Epithelial cell of proximal tubule (primary cell): ENCODE data around the gene PCNT. TPM values are rescaled to one million over a fixed set of nuclear protein-coding genes. Genes with fewer than 3 reads are reported as not detected.
"Not testable (repeated sequence)": the region's sequence is repeated elsewhere in the genome, so short reads cannot be mapped to it uniquely, and the experiment has no call there.

Experiments used
- DNase-seq: peaks from one replicate; pipeline ENCODE4 v3.0.0-alpha.2; 2011; ENCODE audit warnings: low read depth
- H3K4me3 ChIP-seq: 2 replicates; pipeline ENCODE4 v1.5.1; 2011; ENCODE audit warnings: low read depth, mild to moderate bottlenecking, low read length
- total RNA-seq: library from RNA; depleted of rRNA; stranded (reverse); fragments of >200 nt; gene quantifications from 2 replicates; pipeline ENCODE4 v1.2.3, GENCODE V29; 2015
- TF ChIP-seq, protein P1 (sequence below): conservative IDR thresholded peaks from 2 replicates; pipeline ENCODE4 v1.5.1; 2012; ENCODE audit warnings: low read depth, mild to moderate bottlenecking, low read length

Gene PCNT
- total RNA-seq, 1 donor from 2014 or later: 18.7 TPM

DNA sequence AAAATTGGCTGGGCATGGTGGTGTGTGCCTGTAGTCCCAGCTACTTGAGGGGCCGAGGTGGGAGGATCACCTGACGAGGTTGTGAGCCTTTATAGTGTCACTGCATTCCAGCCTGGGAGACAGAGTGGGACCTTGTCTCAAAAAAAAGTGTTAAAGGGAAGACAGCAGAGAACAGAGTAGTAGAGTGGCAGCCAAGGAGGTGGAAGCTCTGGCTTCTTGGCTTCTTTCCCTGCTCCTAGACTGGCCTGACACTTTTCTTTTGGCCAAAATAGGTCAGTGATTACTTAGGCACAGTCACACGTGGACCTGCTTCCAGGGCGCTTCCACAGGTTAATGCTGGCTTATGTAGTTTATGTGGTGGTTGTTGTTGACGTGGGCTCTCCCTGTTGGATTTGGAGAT lies 138.0 kb downstream of the PCNT start:
- H3K4me3 ChIP-seq: no peak overlapping the region
- DNase-seq: no peak
- TF ChIP-seq, protein P1, sequence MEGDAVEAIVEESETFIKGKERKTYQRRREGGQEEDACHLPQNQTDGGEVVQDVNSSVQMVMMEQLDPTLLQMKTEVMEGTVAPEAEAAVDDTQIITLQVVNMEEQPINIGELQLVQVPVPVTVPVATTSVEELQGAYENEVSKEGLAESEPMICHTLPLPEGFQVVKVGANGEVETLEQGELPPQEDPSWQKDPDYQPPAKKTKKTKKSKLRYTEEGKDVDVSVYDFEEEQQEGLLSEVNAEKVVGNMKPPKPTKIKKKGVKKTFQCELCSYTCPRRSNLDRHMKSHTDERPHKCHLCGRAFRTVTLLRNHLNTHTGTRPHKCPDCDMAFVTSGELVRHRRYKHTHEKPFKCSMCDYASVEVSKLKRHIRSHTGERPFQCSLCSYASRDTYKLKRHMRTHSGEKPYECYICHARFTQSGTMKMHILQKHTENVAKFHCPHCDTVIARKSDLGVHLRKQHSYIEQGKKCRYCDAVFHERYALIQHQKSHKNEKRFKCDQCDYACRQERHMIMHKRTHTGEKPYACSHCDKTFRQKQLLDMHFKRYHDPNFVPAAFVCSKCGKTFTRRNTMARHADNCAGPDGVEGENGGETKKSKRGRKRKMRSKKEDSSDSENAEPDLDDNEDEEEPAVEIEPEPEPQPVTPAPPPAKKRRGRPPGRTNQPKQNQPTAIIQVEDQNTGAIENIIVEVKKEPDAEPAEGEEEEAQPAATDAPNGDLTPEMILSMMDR: no peak

DNA sequence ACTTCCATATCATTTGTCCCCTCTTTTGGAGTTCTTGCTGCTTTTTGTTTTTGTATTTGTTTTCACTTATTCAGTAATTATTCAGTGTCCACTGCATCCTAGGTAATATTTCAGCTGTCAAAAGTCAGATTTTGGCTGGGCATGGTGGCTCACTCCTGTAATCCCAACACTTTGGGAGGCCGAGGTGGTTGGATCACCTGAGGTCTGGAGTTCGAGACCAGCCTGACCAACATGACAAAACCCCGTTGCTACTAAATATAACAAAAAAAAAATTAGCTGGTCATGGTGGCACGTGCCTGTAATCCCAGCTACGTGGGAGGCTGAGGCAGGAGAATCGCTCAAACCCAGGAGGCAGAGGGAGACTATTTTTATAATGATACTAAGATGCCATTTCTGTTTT lies 141.2 kb downstream of the PCNT start:
- not testable (repeated sequence) for H3K4me3 ChIP-seq, DNase-seq

DNA sequence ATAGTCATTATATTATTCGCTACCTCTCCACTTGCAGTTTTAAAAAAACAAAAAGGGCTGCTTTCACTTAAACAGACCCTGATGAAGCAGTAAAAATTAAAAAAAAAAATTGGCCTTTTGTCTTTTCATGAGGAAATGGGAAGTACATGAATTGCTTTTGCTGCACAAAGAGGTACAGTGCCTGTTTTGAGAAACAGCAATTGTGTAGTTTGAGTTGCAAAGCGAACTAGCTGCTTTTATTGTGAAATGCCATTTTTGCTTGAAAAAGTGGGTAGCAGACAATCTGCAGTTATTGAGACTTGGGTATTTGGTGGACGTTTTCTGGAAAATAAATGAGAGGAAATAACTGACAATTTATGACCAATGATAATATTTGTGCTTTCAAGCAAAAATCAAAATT lies 141.7 kb downstream of the PCNT start:
- TF ChIP-seq, protein P1: no peak
- DNase-seq: no peak

DNA sequence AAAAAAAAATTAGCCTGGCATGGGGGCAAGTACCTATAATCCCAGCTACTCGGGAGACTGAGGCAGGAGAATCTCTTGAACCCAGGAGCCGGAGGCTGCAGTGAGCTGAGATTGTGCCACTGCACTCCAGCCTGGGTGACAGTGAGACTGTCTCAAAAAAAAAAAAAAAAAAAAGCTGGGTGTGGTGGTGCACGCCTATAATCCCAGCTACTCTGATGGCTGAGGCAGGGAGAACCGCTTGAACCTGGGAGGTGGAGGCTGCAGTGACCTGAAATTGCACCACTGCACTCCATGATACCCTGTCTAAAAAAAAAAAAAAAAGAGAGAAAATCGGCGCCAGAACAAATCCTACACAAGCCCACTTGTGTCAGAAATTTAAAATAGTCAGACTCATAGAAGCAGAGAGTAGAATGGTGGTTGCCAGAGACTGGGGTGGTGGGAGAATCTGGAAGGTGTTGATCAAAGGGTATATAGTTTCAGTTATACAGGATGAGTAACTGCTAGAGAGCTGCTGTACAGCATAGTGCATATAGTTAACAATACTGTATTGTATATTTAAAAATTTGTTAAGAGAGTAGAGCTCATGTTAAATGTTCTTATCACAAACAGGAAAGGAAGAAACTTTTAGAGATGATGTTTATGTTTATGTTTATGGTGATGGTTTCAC lies 144.3 kb downstream of the PCNT start:
- TF ChIP-seq, protein P1: no peak
- no peak overlapping the region for H3K4me3 ChIP-seq
- no peak for DNase-seq

More for the DNA sequence above, 141.7 kb downstream of the PCNT start:
- no peak overlapping the region for H3K4me3 ChIP-seq

GRCh38 chr21:46469275-46469674 lies 145.3 kb downstream of the PCNT start:
- no peak overlapping the region for H3K4me3 ChIP-seq
- no peak for DNase-seq
- TF ChIP-seq, protein P1: no peak

GRCh38 chr21:46471514-46471913 lies 147.6 kb downstream of the PCNT start:
- no peak overlapping the region for H3K4me3 ChIP-seq
- DNase-seq: no peak
- TF ChIP-seq, protein P1: no peak

DNA sequence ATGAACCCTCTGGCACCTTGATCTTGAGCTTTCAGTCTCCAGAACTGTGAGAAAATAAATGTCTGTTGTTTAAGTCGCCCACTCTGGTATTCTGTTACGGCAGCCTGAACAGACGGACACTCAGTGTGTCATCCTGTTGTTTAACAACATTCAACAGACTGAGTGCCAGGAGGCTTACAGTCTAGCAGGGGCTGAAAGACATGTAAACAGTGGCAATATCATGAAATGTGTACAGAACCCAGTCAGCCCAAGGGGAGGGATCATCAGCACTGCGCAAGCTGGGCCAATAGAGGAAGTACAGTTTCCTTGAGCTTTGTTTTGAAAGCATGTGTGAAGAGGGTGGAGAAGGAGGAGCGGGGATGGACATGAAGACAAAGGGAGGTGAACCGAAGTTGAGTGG lies 148.3 kb downstream of the PCNT start:
- TF ChIP-seq, protein P1: no peak
- H3K4me3 ChIP-seq: no peak overlapping the region
- DNase-seq: no peak
